CD14-positive monocyte (primary cell): Measurements from ENCODE around the gene ZNF365. TPM values are rescaled to one million over a fixed set of nuclear protein-coding genes. Genes with fewer than 3 reads are reported as not detected.

Experiments
- DNase-seq, 3 donors: peaks; one replicate each; pipeline ENCODE4 v3.0.0-alpha.2; 2011 to 2022
- H2AFZ ChIP-seq: 2 replicates; pipeline ENCODE4 v1.6.0; 2012; ENCODE audit warnings: mild to moderate bottlenecking, low read depth, low read length, inconsistent platforms; ENCODE audit not compliant: insufficient read depth, poor library complexity, severe bottlenecking
- H3K27ac ChIP-seq, 2 donors: 1 replicate in 1 of 2; 2 replicates in 1 of 2; pipeline ENCODE4 v1.5.1; 2012 to 2013; ENCODE audit warnings: low read length in 2 of 2, control low read depth in 1 of 2, inconsistent platforms in 1 of 2, low read depth in 1 of 2, mild to moderate bottlenecking in 1 of 2
- H3K27me3 ChIP-seq, 2 donors: one replicate each; pipeline versions ENCODE4 v1.6.0 to v1.6.1; 2011 to 2013; ENCODE audit warnings: low read length in 2 of 2; ENCODE audit not compliant: control insufficient read depth in 2 of 2, insufficient read depth in 2 of 2
- H3K36me3 ChIP-seq, 2 donors: replicated peaks in 1 of 2; 1 replicate in 1 of 2; 2 replicates in 1 of 2; pipeline versions ENCODE4 v1.5.1 to v1.6.1; 2012 to 2013; ENCODE audit warnings: low read length in 2 of 2, control low read depth in 1 of 2, inconsistent platforms in 1 of 2, mild to moderate bottlenecking in 1 of 2; ENCODE audit not compliant: insufficient read depth in 2 of 2, control insufficient read depth in 1 of 2
- H3K4me1 ChIP-seq, 2 donors: 1 replicate in 1 of 2; 2 replicates in 1 of 2; pipeline versions ENCODE4 v1.5.1 to v1.6.1; 2012 to 2013; ENCODE audit warnings: low read length in 2 of 2, control low read depth in 1 of 2, inconsistent platforms in 1 of 2, mild to moderate bottlenecking in 1 of 2, moderate library complexity in 1 of 2; ENCODE audit not compliant: insufficient read depth in 2 of 2, control insufficient read depth in 1 of 2
- H3K4me2 ChIP-seq: replicated peaks from 2 replicates; pipeline ENCODE3; 2012; ENCODE audit warnings: low read length, moderate library complexity, mild to moderate bottlenecking; ENCODE audit not compliant: poor library complexity, severe bottlenecking; ENCODE audit errors: extremely low read depth
- H3K4me3 ChIP-seq, 3 experiments: fragments of 200-600 bp in 1 of 3; sonication (generic) in 1 of 3; replicated peaks in 1 of 3; 1 replicate in 2 of 3; 2 replicates in 1 of 3; pipeline ENCODE4 v1.5.1; 2011 to 2013; ENCODE audit warnings: low read length in 3 of 3, mild to moderate bottlenecking in 3 of 3, control low read depth in 2 of 3, low read depth in 2 of 3, inconsistent platforms in 1 of 3, moderate library complexity in 1 of 3
- H3K79me2 ChIP-seq: 2 replicates; pipeline ENCODE4 v1.6.0; 2012; ENCODE audit warnings: mild to moderate bottlenecking, control low read depth, inconsistent platforms, low read length, moderate library complexity; ENCODE audit not compliant: insufficient read depth
- H3K9ac ChIP-seq: 2 replicates; pipeline ENCODE4 v1.6.0; 2017; ENCODE audit warnings: low read length, mild to moderate bottlenecking; ENCODE audit not compliant: insufficient read depth, poor library complexity, severe bottlenecking
- H3K9me3 ChIP-seq, 2 donors: replicated peaks in 1 of 2; 1 replicate in 1 of 2; 2 replicates in 1 of 2; pipeline versions ENCODE4 v1.5.1 to v1.6.1; 2012 to 2013; ENCODE audit warnings: low read length in 2 of 2, control low read depth in 1 of 2; ENCODE audit not compliant: control insufficient read depth in 1 of 2, insufficient read depth in 1 of 2
- H4K20me1 ChIP-seq: 2 replicates; pipeline ENCODE4 v1.6.0; 2012; ENCODE audit warnings: mild to moderate bottlenecking, low read length, control low read depth, moderate library complexity; ENCODE audit not compliant: insufficient read depth
- H3K27ac Mint-ChIP-seq, 7 donors: one replicate each; pipeline ENCODE4 v1.8.0; 2020; ENCODE audit warnings: mild to moderate bottlenecking in 7 of 7, mixed read lengths in 7 of 7, moderate library complexity in 6 of 7, inconsistent platforms in 2 of 7
- H3K27me3 Mint-ChIP-seq, 3 donors: one replicate each; pipeline ENCODE4 v1.8.0; 2021 to 2022; ENCODE audit warnings: low read depth in 3 of 3, mild to moderate bottlenecking in 3 of 3, mixed read lengths in 3 of 3, moderate library complexity in 3 of 3, inconsistent platforms in 1 of 3
- H3K36me3 Mint-ChIP-seq, 2 donors: one replicate each; pipeline ENCODE4 v1.8.0; 2020; ENCODE audit warnings: mixed read lengths in 2 of 2, inconsistent platforms in 1 of 2, mild to moderate bottlenecking in 1 of 2
- H3K4me1 Mint-ChIP-seq: one replicate; pipeline ENCODE4 v1.8.0; 2020; ENCODE audit warnings: mild to moderate bottlenecking, mixed read lengths
- H3K4me3 Mint-ChIP-seq, 2 donors: one replicate each; pipeline ENCODE4 v1.8.0; 2020; ENCODE audit warnings: mild to moderate bottlenecking in 2 of 2, mixed read lengths in 2 of 2, moderate library complexity in 1 of 2
- H3K9me3 Mint-ChIP-seq, 7 donors: one replicate each; pipeline ENCODE4 v1.8.0; 2020 to 2022; ENCODE audit warnings: mixed read lengths in 7 of 7, mild to moderate bottlenecking in 6 of 7, moderate library complexity in 6 of 7, inconsistent platforms in 2 of 7
- CTCF ChIP-seq: fragments of 200-600 bp; IDR thresholded peaks from one replicate; pipeline ENCODE4 v1.8.0; 2022; ENCODE audit warnings: antibody characterized with exemption, mild to moderate bottlenecking
- WGBS: methylation state at CpG from one replicate; pipeline ENCODE4 v1.1.5; 2013; ENCODE audit warnings: missing lambda C conversion rate; ENCODE audit not compliant: insufficient coverage; 5-methylcytosine and 5-hydroxymethylcytosine counted together
- intact Hi-C, 2 donors: fragments of 100-400 bp; cut with micrococcal nuclease; formaldehyde crosslinking; loops; one replicate each; pipeline versions ENCODE4 v1.15.0 to v1.15.1; 2023
- polyA plus RNA-seq, 3 donors: library from polyadenylated mRNA; depleted of rRNA in 1 of 3; unstranded in 2 of 3; stranded (reverse) in 1 of 3; fragments of 300-500 nt in 2 of 3; fragments of >200 nt in 1 of 3; fragmentation: Illumina TruSeq in 2 of 3; gene quantifications; 1 replicate in 2 of 3; 2 replicates in 1 of 3; pipeline ENCODE4 v1.2.3, GENCODE V29; 2012 to 2021

The ZNF365 gene
- polyA plus RNA-seq, 3 donors = not detected

- 93% methylated on average over 4 of the region's 5 CpGs for WGBS
- Histone ChIP-seq H3K9me3 (no peaks in the 10 kb centered on the region), H3K79me2 (no peaks in the 10 kb centered on the region), H3K4me2 (no peak overlapping the region), H3K27ac (no peak overlapping the region), H2AFZ (no peak overlapping the region), H3K9ac (no peak overlapping the region), H4K20me1 (no peaks in the 10 kb centered on the region), H3K27me3 (no peaks in the 10 kb centered on the region), H3K36me3 (no peaks in the 10 kb centered on the region), H3K4me1 (peaks cover 9 to 11% of the 10 kb centered on the region in 2 donors), H3K4me3 (no peak overlapping the region)
- Mint-ChIP-seq H3K27me3 (peaks cover 0 to 17% (median 2%) of the 10 kb centered on the region in 3 donors), H3K36me3 (no peaks in the 10 kb centered on the region), H3K27ac (peak overlapping the region in 1 of 7 donors; percentile 2), H3K4me3 (no peak overlapping the region), H3K4me1 (peaks cover 19% of the 10 kb centered on the region), H3K9me3 (peaks cover 0 to 3% (median 0%) of the 10 kb centered on the region in 7 donors)
- TF ChIP-seq CTCF = no peak
- no peak for DNase-seq
- intact Hi-C loops = loop anchor here (5.0 to 10.0 kb wide), 3 partner anchors 36 to 108 kb away; no protein-coding TSS in a partner anchor
These were observed 72.5 kb downstream of the ZNF365 start for GRCh38 chr10:62446627-62447026.

- no peak for TF ChIP-seq CTCF
- peak overlapping the region; percentile 24 for H2AFZ ChIP-seq
- no peaks in the 10 kb centered on the region for H3K79me2 ChIP-seq
- no peak overlapping the region for H3K4me3 ChIP-seq
- peak; percentile 10 to 27 (median 16) for DNase-seq
- no peak overlapping the region for H3K9ac ChIP-seq
- Mint-ChIP-seq H3K36me3 (no peaks in the 10 kb centered on the region), H3K4me1 (peaks cover 28% of the 10 kb centered on the region), H3K27ac (peak overlapping the region in 6 of 7 donors; percentile 4 to 80 (median 20)), H3K27me3 (peaks cover 0 to 13% (median 2%) of the 10 kb centered on the region in 3 donors), H3K4me3 (peak overlapping the region in 1 of 2 donors; percentile 36), H3K9me3 (peaks cover 0 to 3% (median 0%) of the 10 kb centered on the region in 7 donors)
- H3K27me3 ChIP-seq = no peaks in the 10 kb centered on the region
- no peaks in the 10 kb centered on the region for H3K9me3 ChIP-seq
- peak overlapping the region in 1 of 2 donors; percentile 7 for H3K27ac ChIP-seq
- H3K4me2 ChIP-seq = no peak overlapping the region
- H4K20me1 ChIP-seq = no peaks in the 10 kb centered on the region
- 50% methylated on average over 1 of the region's 6 CpGs for WGBS
- intact Hi-C loops = no loop called here
- H3K36me3 ChIP-seq = no peaks in the 10 kb centered on the region
- H3K4me1 ChIP-seq = peaks cover 21 to 22% of the 10 kb centered on the region in 2 donors
These were observed 76.9 kb downstream of the ZNF365 start for GRCh38 chr10:62450912-62451610.
